GM10266 (cell line): ENCODE results near the gene WFIKKN1.

Source experiments
- DNase-seq: peaks from one replicate; pipeline ENCODE4 v3.0.0; 2012; ENCODE audit errors: extremely low spot score
- TF ChIP-seq, protein P1 (sequence below): IDR thresholded peaks from 2 replicates; pipeline ENCODE4 v1.5.1; 2012; ENCODE audit warnings: mild to moderate bottlenecking, low read depth; ENCODE audit not compliant: control insufficient read depth, insufficient read depth; ENCODE audit errors: missing control alignments

Gene WFIKKN1

DNA sequence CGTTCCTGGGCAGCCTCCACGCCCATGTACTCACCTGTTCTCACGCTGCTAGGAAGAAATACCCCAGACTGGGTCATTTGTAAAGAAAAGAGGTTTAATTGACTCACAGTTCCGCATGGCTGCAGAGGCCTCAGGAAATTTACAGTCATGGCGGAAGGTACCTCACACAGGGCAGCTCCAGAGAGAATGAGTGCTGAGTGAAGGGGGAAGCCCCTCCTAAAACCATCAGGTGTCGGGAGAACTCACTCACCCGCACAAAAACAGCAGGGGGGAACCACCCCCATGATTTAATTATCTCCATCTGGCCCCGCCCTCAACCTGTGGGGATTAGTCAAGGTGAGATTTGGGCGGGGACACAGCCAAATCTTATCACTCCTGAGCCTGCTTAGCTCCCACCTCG is 22.8 kb upstream of the WFIKKN1 start:
- TF ChIP-seq, protein P1, sequence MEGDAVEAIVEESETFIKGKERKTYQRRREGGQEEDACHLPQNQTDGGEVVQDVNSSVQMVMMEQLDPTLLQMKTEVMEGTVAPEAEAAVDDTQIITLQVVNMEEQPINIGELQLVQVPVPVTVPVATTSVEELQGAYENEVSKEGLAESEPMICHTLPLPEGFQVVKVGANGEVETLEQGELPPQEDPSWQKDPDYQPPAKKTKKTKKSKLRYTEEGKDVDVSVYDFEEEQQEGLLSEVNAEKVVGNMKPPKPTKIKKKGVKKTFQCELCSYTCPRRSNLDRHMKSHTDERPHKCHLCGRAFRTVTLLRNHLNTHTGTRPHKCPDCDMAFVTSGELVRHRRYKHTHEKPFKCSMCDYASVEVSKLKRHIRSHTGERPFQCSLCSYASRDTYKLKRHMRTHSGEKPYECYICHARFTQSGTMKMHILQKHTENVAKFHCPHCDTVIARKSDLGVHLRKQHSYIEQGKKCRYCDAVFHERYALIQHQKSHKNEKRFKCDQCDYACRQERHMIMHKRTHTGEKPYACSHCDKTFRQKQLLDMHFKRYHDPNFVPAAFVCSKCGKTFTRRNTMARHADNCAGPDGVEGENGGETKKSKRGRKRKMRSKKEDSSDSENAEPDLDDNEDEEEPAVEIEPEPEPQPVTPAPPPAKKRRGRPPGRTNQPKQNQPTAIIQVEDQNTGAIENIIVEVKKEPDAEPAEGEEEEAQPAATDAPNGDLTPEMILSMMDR: no peak
- DNase-seq: no peak

DNA sequence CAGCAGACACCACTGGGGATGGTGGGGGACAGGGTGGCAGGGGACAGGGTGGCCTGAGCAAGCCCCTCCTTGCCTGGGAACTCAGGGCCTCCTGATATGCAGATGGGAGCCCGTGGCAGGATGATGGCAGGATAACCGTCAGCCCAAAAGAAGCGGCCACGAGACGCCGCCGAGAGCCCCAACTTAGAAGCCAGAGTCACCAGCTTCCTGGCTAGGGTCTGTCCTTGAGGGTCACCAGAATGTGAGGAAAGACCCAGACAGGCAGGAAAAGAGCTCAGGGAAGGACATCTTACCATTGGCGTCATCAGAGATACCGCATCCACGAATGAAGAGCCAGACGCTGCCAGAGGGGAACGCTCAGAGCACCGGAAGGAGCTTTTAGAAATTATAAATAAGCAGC is 21.5 kb upstream of the WFIKKN1 start:
- no peak for DNase-seq
- TF ChIP-seq, protein P1: no peak

DNA sequence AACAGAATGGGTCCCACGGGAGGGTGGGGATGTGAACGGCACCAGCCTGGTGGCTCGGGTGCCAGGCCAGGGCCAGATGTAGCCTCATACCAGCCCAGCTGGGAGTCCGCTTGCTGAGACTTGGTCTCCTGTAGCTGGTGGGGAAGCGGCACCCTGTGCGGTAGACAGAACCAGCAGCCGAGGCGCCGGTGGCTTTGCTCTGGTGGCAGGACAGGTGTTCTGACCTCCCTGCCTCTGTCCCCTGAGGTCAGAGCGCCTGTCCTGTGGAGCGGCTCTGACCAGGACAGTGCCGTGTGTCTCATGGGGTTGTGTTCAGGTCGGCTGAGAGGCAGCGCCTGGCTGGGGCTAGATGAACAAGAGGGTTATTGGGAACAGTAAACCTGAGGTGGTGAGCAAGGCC is 20.8 kb upstream of the WFIKKN1 start:
- no peak for DNase-seq
- TF ChIP-seq, protein P1: no peak

DNA sequence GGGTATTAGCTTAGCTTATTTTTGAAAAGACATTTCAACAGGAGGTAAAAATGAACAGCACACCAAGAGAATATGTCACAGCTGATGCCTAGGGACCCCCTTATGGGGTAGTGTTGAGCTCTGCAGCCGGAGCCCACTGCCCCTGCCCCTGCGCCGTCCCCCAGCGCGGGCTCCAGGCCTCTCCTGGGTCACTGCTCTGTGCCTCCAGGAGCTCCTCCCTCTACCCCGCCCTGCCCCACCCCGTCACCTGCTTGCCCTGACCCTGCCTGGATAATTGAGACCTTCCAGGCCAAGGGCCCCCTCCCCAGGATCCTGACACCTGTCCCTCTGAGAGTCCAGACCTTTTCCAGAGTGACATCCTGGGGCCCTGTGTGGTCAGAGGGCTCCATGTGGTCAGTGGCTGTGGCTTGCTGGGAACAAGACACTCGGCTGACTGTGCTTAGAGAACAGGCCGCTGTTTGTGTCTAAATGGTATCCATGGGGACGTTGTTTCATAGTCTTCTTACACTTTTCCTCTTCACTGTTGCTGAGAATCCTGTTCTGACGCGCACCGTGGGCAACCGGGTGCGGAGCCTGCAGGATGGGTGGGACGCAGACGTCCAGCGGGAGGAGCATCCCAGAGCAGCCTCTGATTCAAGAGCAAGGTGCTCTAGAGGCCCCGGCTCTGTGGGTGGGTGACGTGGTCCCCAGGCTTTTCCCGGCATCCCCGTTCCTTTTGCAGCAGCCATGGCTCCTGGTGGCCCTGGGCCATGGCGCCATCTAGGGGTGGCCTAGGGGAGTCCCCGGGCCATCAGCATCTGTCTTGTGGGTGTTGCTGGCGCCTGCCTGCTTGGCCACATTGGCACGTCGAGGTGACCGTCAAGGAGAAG is 20.0 kb upstream of the WFIKKN1 start:
- DNase-seq: no peak
- TF ChIP-seq, protein P1: peak; percentile 32

DNA sequence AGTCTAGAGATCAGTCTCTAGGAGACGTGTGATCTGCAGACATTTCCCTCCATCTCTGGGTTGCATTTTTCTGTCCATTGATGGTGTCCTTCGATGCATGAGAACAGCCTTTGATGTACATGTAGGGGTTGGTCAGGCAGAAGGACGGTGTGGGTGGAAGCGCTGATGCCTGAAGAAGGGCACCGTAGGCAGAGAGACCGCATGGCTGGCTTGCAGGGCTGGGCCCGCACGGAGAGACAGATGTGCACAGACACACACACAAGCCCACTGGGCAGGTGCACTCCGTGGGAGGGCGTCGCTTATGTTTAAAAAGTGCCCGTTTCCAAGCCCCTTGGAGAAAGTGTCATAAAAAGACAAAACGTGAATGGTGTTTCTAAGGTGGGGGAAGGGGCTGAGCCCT is 15.7 kb upstream of the WFIKKN1 start:
- DNase-seq: no peak
- TF ChIP-seq, protein P1: no peak

DNA sequence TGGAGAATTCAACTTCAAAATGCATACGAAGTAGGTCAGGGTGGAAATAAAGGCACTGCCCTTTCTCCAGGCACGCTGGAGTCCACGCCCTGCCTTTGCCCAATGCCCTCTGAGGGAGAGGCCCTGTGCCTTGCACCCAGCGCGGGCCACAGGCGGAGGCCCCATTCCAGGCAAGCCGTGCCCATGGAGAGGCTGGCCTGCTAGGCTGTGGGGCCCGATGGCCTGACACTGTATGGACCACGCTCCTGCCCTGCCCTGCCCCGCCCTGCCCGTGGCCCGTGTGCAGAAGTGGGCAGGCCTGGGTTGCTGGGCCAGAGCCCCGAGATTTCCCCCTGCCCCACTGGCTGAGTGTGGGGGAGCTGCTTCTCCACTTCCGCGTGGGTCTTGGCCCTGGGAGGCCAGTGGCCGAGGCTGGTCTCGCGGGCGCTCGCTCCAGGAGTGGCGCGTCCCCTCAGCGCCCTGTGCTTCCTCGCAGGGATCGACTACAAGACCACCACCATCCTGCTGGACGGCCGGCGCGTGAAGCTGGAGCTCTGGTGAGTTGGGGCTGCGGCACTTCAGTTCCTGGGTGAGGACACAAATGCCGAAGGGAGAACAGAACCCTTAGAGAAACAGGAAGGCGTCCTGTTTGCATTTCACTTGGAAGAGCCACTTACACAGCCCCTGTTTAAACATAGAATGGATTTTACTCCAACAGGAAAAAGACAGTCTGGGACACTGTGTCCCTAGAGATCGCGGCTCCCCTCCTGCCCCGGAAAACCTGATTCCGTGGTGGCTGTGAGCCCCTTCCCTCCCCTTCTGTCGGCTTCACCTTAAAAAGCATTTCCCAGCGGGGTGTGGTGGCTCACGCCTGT is 13.8 kb upstream of the WFIKKN1 start:
- no peak for DNase-seq
- TF ChIP-seq, protein P1: no peak

DNA sequence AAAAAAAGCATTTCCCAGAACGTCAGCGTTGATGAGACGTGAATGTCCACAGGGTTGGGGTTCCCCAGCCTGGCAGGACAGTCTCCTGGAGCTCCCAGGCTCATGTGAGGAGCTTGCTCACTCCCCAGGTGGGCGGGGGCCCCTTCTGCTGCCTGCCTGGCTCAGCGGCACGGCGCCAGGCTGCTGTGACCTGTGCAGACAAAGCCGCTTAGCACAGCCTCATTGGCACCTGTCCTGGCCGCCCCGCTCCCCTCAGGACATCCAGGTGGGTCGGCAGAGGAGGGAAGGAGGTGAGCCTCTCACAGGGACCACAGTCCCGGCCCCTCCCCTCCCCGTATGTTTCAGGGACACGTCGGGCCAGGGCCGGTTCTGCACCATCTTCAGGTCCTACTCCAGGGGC is 12.9 kb upstream of the WFIKKN1 start:
- TF ChIP-seq, protein P1: no peak
- no peak for DNase-seq
